HG02610 (cell line): Measurements from ENCODE around the gene CFAP61.
"Not testable (repeated sequence)": the region's sequence is repeated elsewhere in the genome, so short reads cannot be mapped to it uniquely, and the experiment has no call there.

Experiments used
- ATAC-seq: cut with Tn5 transposase; IDR thresholded peaks from one replicate; pipeline ENCODE4 v1.9.1; 2021; ENCODE audit warnings: mild to moderate bottlenecking, moderate library complexity; ENCODE audit not compliant: unreplicated experiment

CFAP61 gene

DNA sequence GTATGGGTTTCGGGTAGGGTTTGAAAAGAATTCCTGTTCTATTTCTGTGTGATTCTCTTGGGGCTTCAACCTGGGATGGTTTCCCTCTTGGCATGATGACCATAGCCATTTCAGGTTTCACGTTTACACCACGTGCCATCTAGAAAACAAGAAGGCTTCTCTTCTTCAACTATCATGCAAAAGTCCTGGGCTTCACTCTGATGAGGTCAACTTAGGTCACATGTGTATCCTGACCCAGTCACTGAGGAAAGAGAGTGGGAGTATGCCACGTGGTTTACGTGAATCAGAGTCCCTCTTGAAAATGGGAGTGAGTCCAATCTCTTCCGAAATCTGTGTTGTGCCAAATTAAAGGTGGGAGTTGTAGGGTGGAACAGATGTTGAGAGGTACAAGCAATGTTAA lies 174.2 kb downstream of the CFAP61 start:
- ATAC-seq = no peak

DNA sequence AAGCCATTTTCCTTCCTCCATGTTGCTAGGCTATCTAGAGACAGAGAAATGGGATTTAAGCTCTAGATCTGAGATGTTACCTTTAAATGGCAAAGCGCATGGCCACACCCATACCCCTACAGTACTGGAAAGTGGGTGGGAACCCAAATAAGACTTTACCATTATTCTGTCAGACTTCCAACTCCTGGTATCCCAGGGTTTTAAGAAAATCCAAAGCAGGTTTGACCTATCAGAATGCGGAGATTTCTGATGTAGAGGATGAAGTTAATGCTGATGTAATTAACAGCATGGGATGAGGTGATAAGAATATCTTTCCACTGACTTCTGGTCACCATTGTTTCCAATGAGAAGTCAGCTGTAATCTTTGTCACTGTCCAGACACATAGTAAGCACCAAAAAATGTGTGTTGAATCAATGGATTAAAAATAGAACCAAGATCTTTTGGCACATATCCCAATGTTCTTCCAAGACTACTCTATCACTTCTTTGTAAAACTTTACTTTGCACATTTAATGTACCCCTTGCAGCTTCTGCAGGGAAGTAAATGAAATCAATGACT lies 174.8 kb downstream of the CFAP61 start:
- no peak for ATAC-seq

DNA sequence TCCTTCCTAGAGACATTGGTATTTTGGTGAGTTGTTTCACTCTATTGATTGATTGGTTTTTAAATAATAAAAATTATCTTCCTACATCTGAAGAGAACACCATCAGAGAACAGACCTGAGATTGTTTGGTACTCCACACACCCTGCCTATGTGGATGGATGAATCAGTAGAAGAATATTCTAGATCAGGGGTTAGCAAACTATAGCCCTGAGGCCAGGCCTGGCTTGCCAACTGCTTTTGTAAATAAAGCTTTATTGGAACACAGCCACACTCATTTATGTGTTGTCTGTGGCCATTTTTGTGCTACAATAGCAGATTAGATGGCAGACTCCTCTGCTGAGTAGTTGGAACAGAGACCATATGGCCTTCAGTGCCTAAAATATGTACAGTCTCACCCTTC lies 176.0 kb downstream of the CFAP61 start:
- ATAC-seq = no peak

DNA sequence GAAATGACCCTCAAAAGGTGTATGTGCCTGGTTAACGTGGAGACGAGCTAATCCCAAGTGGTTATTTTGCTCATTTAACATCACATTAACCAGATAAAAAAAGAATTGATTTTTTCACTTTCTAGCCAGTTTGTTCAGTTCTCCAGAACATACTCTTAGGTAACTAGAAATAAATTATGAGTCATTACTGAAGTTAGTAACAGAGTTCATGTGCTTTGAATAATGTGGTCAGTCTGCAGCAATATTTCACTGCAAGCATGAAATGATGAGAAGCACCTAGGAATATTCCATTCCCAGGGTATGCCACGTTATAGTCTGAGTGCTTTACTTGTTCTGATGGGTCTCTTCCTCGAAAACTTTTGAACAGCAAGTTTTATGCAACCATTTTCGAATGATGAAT lies 177.3 kb downstream of the CFAP61 start:
- ATAC-seq = no peak

DNA sequence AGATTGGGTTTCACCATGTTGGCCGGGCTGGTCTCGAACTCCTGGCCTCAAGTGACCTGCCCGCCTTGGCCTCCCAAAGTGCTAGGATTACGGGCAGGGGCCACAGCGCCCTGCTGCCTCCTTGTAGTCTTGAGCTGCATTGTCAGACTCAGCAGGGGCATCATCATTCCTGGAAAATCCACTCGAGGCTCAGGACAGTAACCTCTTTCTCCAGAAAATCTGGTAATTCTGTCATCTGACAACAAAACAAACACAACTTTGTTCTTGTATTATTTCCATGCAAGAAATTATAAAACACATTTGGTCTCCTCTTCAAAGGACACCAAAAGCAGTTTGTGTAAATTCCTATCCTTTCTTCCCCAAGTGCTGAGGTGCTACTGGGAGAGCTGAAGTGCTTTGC lies 178.4 kb downstream of the CFAP61 start:
- no peak for ATAC-seq

DNA sequence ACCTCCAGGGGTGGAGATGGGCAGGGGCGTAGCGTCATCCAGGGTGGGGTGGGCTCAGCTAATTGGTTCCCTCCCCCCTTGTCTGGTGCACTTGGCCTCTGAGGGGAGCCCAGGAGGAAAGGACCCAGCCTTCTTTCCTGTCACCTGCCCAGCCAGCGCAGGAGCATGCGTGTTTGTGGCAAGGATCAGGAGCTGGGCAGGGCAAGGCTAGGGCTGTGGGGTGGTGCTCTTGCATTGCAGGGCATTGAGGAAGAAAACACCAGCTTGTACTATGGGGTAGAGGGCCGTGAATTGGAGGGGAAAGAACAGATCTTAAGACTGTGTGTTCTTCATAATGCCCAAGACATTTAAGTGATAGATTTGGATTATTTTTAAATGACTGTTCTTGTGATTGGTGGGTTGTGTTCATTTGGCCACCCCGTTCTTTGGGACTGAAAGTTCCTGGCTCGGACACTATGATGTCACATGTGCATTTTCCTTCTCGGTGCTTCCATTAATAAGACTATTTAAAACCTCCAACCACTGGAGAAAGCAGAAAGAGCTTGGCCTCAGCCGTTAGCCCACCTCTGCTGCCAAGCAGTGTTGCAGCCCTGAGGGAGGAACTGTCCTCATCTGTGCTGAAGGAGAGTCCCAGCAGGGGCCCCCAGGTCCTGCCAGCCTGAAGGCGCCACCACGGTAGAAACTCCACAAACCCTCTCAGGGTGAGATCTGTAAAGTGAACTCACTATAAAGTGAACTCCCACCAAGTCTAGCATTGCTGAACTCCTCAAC lies 179.4 kb downstream of the CFAP61 start:
- no peak for ATAC-seq

DNA sequence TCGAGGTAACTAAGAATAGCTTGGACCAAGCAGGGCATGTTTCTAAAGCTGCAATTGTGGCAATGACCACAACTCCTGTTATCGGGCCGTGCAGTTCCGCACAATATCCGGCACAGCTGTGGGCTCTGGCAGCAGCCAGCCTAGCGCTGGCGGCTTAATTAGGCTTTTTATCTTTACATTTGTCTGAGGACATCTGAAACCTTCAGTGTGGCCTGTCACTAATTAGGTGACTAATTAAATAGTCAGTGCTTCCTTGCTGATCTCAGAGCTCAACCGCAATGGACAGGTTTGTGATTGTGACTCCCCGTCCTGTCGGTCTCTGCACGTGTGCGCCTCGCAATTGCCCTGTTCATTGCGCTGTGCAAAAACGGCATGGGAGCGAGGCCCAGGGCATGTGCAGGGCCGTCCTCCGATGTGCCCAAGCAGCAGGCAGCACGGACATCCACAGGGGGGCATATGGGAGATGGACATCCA lies 180.7 kb downstream of the CFAP61 start:
- no peak for ATAC-seq

DNA sequence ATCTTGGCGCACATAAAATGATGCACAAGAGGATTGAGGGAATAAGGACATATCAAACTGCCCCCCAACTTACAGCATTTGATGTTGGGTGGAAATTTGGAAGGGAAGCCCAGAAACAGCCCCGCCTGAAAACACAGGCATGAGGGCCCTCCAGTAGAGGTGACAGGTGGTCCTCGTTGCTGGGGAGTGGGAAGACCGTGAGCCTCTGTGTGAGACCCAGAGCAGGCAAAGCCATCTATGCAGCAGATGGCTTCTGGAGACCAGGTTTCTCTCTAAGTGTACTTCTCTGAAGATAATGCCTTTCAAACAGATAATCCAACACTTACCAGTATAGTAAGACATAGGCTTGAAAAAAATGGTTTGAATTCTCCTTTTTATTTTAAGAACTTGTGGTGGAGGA lies 183.3 kb downstream of the CFAP61 start:
- no peak for ATAC-seq

DNA sequence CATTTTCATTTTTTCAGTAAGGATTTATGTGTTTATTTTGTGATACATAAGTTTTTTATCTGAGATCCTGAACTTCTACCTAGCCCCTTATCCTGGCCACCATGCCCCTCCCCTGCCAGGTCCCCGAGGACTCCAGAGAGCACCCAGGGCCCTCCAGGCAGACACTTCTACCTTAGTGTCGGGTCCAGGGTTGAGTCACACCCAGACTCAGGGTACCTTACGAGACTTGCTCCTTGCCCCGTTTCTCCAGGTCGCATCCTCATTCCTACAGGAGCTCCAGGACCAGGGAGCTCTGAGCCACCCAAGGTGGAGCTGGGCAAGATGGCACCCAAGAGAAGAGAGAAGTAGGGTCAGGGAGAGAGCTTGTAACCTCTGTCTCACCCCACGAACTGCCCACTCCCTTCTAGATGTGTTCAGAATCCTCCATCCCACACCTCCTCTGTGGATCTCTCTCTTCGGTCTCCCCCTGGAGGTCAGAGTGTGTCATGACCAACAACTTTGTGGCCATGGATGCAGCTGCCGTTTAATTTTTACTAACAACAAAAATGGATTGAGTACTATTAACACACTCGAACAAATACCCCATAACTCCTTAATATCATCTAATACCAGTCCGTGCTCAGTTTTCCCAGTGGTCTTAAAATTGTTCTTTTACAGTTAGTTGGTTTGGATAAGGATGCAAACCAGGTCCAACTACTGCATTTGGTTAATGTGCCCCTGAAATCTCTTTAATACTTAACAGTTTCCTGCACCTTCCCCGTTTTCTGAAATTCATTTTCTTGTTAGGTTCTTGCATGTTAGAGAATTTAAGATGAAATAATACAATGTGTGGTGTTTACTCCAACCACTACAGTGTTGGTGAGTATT lies 185.0 kb downstream of the CFAP61 start:
- ATAC-seq = peak; percentile 44

DNA sequence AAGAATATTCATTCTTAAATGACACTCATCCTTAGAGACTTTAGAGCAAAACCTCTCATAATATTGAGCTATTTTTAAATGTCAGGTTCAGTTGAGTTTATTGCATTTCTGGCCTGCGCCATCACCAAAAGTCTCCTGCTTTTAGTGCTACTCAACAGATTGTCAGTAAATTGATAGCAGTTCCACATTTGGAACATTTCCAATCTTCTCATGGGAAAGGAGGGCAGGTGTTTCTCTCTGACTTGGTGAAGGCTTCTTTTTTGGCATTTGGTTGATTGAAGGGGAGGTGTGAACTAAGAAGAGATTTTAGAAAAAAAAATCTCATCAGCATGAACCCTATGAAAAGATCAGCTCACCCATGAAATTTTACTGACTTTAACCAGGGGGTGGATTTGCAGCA lies 189.6 kb downstream of the CFAP61 start:
- no peak for ATAC-seq

DNA sequence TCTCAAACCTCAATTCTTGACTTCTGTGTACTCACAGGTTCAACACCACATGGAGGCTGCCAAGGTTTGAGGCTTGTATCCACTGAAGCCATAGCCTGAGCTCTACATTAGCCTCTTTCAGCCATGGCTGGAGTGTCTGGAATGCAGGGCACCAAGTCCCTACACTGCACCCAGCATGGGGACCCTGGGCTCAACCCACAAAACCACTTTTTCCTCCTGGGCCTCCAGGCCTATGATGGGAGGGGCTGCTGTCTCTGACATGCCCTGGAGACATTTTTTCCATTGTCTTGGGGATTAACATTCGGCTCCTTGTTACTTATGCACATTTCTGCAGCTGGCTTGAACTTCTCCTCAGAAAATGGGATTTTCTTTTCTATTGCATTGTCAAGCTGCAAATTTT lies 192.1 kb downstream of the CFAP61 start:
- ATAC-seq = not testable (repeated sequence)

DNA sequence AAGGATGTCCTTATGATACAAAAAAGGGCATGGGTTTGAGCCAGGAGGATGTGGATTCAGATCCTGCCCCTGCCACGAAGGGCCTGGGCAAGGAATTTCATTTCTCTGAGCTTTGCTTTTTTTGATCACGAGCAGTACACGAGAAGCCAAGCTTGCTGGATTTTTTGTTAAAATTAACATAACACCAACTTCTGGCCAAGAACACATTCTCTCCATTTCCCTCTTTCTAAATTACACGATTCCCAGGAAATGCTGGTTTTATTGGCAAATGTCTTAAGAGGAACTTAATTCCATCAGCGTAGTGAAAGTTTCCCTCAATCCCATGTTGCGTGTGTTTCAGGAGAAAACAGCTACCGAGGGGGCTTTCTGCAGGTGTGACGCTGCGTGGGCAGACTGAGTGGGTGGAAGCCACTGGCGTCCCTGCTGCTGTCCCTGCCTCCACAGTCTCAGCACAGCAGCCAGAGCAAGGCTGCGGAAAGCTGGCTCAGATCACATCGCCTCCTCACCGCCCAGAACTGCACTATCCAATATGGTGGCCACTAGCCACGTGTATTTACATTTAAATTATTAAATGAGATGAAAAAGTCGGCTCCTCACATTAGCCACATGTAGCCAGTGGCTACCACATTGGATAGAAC lies 194.8 kb downstream of the CFAP61 start:
- ATAC-seq = no peak

DNA sequence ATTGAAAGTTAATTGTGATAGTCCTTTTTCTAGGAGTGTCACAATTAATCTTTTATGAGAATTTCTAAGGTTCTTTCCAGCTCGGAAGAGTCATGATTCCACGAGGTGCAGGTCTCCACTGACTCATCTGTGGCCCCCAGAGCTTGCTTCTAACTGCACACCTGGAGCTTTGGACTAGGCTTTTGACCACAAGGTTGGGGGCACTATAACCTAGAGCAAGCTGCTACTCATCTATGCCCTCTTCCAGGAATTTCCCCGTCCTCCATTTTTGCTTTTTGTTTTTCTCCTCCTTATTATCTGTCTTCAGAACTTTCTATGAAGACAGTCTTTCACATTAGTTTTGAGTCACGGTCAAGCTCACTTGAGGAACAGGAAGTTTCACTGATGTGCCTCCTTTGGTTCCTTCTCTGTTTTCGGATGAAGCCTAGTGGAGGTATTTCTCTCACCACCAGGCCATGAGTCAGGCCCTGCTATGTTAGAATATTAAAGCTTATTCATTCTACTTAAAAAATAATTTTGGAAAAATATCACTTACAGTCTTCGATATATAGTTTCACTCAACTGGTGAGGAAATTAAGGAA lies 196.4 kb downstream of the CFAP61 start:
- ATAC-seq = no peak

DNA sequence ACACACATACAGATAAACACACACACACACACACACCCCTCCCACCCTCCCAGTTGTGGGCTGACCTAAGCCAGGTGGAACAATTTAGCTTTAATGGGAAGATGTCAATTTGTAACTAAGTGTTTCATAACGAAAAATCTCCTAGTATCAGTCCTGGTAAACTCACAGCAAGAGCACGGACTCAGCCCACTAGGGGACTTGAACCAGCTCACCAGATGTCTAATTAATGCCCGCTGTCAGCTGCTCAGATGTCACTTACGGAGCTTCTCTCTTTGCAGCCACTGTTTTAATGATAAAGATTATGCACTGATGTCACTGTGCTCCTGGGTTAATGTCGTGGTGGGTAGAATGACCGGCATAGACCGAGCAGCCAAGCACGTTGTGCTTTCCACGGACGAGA lies 199.0 kb downstream of the CFAP61 start:
- ATAC-seq = no peak

DNA sequence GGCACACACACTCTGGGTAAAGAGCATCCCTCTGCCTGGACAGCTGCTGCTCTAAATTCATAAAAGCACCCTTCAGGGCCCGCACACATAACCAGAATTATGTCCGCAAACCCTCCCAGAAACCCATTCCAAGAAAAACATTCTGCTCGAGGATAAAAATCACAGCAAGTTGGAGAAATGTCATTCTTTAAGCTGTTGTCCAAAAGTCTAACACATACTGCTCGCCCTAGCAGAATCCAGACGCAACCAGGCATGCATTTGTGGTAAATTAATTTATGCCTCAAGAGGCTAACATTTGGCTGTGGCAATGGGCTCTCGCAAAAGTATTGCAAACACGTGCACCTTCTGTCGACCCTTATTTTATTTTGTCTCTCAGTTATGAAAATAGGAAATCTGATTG lies 199.5 kb downstream of the CFAP61 start:
- ATAC-seq = no peak

DNA sequence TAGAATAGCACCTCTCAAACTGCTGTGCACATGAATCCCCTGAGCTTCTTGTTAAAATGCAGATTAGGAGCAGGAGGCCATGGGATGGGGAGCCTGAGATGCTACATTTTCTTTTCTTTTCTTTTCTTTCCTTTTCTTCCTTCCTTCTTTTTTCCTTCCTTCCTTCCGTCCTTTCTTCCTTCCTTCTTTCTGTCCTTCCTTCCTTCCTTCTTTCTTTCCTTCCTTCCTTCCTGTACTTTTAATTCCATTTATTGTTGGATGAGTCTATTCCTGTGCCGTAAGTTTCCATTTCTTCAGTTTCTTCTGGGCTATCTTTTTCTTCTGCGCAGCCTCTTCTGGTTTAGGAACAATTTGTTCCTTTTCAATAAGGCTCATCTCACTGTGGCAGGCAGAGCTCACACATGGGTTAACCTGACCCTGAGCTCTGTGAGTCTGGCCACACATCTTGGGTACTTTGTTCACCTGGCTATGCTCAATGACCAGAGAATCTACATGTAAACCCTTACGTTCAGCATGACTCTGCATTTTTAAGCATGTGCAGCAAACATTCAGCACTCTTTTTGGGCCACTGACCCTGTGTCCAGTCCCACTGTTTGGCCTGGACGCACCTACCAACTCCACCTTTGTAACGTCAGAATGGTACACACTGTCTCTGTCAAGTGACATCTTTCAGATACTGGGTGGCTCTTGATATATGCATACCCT lies 200.9 kb downstream of the CFAP61 start:
- no peak for ATAC-seq

DNA sequence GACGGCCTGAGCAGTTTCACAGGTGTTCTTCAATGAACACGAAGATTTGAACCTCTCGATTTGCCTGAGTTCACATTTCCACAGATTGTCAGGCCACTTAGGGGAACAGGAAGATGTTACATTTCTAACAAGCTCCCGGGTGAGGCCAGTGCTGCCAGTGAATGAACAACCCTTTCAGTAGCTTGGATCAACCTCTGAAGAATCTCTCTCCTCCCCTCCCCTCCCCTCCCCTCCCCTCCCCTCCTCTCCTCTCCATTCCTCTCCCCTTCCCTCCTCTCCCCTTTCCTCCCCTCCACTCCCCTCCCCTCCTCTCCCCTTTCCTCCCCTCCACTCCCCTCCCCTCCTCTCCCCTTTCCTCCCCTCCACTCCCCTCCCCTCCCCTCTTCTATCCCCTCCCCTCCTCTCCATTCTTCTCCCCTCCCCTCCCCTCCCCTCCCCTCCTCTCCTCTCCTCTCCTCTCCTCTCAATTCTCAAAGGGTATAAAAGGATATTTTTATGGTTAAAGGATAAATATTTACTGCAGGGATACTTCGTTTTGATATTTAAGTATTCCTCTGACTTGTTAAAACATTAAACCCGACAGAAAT lies 201.5 kb downstream of the CFAP61 start:
- ATAC-seq = no peak

DNA sequence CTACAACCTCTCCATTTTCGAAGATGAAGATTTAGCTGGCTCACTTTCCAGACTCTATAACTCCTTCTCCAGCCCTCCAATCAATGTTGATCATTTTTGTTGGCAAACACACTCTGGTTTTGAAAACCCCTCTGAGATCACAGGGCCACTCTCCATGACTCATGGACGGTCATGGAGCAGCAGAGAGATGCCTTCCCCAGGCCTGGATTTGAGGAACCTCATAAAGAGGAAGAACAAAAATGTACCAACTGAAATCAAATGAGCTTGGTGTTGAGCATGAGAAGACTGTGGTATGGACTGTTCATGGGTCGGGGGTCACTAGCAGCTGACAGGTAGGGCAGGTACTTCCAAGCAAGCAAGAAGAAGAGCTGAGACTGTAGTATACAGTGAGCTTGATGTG lies 202.8 kb downstream of the CFAP61 start:
- no peak for ATAC-seq

DNA sequence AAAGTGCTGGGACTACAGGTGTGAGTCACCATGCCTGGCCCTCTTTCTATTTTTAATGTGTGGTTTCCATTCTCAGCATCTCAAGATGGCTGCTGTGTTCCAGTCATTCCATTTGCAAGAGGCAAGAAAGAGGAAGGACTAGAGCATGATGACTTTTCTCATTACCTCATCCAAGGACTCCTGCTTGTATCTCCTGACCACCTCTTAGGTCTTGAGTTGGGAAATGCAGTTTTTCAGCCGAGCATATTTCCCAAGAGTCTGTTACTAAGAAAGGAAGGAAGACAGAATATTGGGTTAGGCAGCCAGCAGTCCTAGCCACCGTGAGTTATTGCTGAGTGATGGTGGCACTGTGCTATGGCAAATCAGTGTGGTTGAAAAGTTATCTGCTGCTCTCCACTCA lies 207.2 kb downstream of the CFAP61 start:
- no peak for ATAC-seq

DNA sequence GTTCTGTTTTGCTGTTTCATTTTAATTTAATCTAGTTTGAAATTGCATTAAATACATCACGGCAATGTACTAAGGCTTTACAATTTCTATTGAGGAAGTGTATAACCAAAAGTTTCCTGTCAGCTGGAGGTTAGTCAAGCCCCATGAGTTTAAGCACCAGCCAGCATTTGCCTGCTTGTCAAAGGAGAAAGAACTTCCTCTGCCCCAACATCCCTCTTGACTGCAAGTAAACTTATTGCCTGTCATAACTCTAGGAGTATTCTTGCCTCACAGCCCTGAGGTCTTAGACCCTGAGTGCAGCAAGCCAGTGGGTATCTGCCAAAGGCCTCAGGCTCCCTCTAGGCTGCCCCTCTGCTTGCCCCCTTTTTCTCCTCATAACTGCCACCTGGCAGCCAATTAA lies 208.8 kb downstream of the CFAP61 start:
- ATAC-seq = no peak
